ENCODE data around the gene RNASE9.
A peak's percentile ranks its signal among the peaks of the same experiment; 100 is the strongest.

The RNASE9 gene

GRCh38 chr14:20560961-20561360, at the start of gene RNASE9:
Gene RNASE9 (minus strand): TSS chr14:20561047.
- no peak for DNase-seq (ENCODE audit: low read depth)
- H3K4me3 ChIP-seq (ENCODE audit: low read depth, low read length), result no peak within 1 kb of the TSS
- no peak for TF ChIP-seq CTCF (IDR thresholded peaks at IDR 0.05; ENCODE audit: low read depth, low read length, missing control alignments)

DNA sequence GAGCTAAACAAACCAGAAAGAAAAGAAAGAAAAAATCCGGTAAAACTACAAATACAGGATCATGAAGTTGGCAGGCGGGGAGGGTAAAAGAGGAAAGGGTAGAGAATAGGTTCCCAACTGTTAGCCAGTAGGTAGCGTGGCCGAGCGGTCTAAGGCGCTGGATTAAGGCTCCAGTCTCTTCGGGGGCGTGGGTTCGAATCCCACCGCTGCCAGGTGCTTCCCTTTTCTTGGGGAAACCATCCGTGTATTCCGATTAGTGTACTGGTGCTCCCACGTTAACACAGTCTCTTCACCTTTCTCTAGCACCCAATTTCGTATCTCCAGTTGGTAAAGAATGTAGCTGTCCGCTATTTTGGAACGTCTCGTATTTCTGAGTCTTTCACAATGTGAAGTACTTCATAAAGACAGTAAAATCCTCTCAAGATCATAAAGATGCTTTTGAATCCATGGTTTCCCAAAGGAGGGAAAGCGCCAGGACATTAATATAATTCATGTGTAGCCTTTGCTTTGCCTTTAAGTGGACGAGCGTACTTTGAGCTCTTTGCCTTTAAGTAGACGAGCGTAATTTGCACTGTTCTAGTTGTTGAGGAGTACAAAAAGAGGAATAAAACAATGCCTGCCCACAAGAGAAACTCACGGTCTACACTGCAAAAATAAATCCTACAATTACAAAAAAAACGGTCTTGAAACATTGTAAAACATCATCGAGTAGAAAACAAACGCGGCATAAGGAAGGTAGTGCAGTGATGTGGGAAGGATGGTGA, 49.3 kb upstream of the RNASE9 start:
- DNase-seq (ENCODE audit: low read depth), result no peak
- H3K4me3 ChIP-seq (ENCODE audit: low read depth, low read length), result peak overlapping the region; percentile 90
- no peak for TF ChIP-seq CTCF (IDR thresholded peaks at IDR 0.05; ENCODE audit: low read depth, low read length, missing control alignments)

- H3K4me3 ChIP-seq (ENCODE audit: low read depth, low read length), result peak overlapping the region; percentile 90
- peak; percentile 68 for DNase-seq (ENCODE audit: low read depth)
Measured at GRCh38 chr14:20609215-20610001, 48.6 kb upstream of the RNASE9 start.

GRCh38 chr14:20608383-20609110, 47.7 kb upstream of the RNASE9 start:
- TF ChIP-seq CTCF (IDR thresholded peaks at IDR 0.05; ENCODE audit: low read depth, low read length, missing control alignments), result peak; percentile 10
- H3K4me3 ChIP-seq (ENCODE audit: low read depth, low read length), result no peak overlapping the region
- DNase-seq (ENCODE audit: low read depth), result no peak

More at GRCh38 chr14:20609215-20610001, 48.6 kb upstream of the RNASE9 start:
- TF ChIP-seq CTCF (IDR thresholded peaks at IDR 0.05; ENCODE audit: low read depth, low read length, missing control alignments), result peak; percentile 84

GRCh38 chr14:20607617-20608016, 46.8 kb upstream of the RNASE9 start:
- H3K4me3 ChIP-seq (ENCODE audit: low read depth, low read length), result no peak overlapping the region
- DNase-seq (ENCODE audit: low read depth), result no peak
- no peak for TF ChIP-seq CTCF (IDR thresholded peaks at IDR 0.05; ENCODE audit: low read depth, low read length, missing control alignments)

DNA sequence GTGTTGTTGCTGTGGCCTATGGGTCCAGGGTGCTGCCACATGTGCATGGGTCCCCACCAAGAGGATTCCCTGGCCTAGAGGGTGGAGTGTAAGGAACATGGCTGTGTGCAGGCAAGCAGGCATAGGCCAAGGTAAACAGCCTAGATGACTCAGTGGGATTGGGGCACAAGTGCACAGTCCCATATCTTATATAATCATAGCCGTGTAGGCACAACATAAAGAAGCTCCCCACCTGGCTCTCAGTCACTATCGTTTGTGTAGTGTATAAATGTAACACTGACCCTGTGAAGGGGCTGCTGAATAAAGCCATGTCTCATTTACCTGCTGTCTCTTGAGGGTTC, 46.0 kb upstream of the RNASE9 start:
- no peak overlapping the region for H3K4me3 ChIP-seq (ENCODE audit: low read depth, low read length)

More for the DNA sequence above, 46.0 kb upstream of the RNASE9 start:
- no peak for TF ChIP-seq CTCF (IDR thresholded peaks at IDR 0.05; ENCODE audit: low read depth, low read length, missing control alignments)
- no peak for DNase-seq (ENCODE audit: low read depth)

Measured in GM12864 (cell line).